ENCODE measurements around the gene KANK3.
"Not testable (repeated sequence)": the region's sequence is repeated elsewhere in the genome, so short reads cannot be mapped to it uniquely, and the experiment has no call there.

The KANK3 gene

DNA sequence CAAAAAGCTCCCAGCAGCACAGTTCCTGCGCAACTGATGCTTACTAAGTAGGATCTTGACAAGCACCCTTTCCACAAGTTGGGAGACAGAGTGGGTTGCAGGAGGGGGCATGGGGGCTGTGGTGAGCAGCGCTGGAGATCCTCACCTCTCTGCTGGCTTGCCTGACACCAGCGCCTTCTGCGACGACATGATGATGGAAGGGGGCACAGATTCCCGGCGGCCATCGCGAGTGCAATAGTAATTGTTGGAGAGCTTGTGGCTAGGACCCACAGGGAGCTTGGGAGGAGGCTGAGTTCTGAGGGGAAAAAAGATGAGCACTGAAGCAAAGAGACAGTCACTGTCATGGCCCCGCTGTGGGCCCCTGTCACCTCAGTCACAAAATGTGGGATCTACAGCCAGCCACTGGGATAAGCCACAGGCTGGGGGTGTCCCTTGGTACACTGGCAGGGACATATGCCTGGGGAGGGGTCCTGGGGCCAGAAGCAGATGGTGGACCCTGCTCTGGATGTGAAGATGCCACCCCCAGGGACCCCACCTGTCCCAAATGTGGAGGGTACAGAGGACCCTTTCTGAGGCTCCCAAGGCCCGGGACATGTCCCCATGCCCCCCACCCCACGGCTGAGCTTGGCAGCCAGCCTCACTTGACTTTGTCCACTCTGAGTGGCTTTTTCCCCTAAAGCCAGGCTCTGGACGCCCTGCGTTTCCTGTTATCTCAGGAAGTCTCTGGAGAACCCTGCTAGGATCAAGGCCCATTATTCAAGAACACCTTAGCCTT, 26.5 kb downstream of the KANK3 start:
- no peak for DNase-seq (ENCODE audit: low spot score)

DNA sequence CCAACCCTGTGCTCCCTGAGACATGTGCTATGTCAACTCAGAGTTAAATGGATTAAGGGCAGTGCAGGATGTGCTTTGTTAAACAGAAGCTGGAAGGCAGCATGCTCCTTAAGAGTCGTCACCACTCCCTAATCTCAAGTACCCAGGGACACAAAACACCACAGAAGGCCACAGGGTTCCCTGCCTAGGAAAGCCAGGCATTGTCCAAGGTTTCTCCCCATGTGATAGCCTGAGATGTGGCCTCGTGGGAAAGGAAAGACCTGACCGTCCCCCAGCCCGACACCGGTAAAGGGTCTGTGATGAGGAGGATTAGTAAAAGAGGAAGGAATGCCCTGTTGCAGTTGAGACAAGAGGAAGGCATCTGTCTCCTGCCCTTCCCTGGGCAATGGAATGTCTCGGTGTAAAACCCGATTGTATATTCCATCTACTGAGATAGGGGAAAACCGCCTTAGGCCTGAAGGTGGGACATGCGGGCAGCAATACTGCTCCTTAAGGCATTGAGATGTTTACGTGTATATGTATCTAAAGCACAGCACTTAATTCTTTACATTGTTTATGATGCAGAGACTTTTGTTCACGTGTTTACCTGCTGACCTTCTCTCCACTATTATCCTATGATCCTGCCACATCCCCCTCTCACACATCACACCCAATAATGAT, 28.0 kb downstream of the KANK3 start:
- DNase-seq (ENCODE audit: low spot score) = not testable (repeated sequence)

DNA sequence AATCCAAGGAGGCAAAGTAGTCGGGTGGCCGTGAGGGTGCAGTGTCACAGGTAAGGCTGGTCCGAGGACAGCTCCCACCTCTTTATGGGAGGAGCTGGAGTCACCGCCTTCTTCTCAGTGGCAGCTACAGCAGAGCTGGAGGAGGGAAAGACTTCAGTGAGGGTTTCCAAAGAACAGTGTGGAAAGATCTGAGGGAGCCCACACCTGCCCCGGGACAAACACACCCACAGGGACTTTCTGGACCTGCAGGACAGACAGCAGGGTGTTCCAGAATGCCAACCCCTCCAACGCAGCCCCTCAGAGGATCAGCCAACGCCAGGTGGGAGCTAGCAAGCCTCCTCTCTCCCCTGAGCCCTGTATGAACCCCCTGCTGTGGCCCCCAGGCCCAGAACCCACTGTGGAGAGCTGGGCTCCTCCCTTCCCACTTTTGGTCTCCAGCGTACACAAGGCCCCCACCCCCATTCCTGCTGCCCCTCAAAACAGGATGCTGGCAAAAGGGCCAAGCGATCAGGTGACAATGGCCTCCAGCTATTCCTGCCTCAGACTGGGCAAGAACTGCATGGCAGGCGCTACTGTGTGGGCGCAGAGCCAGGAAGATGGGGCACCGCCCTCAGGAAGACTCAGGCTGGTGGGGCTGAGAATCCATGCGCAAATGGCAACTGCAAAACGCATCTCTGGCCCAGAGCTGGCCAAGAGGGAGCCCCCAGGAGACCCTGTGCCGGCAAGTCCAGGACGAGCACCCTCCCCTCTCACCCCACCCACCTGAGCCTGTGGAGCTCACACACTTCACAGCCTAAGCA, 31.4 kb downstream of the KANK3 start:
- no peak for DNase-seq (ENCODE audit: low spot score)

DNA sequence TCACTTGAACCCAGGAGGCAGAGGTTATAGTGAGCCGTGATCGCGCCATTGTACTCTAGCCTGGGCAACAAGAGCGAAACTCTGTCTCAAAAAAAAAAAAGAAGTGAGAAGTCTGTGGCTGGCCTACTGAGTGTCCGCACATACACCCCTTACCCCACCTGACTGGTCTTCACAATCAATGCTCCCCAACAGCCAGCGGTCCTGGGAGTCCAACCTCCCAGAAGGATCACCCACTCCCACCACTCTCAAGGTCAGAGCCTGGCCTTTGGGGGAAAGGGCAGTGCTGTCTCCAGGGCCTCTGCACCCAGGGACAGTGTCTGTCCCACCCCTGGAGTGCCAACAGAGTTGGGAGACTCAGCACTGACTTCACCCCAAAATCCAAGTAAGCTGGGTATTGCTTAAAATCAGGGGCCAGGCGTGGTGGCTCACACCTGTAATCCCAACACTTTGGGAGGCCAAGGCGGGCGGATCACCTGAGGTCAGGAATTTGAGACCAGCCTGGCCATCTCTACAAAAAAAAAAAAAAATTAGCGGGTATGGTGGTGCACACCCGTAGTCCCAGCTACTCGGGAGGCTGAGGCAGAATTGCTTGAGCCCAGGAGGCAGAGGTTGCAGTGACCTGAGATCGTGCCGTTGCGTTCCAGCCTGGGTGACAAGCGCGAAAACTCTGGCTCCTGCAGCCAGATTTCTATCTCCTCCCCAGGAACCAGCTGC, 32.6 kb downstream of the KANK3 start:
- no peak for DNase-seq (ENCODE audit: low spot score)

DNA sequence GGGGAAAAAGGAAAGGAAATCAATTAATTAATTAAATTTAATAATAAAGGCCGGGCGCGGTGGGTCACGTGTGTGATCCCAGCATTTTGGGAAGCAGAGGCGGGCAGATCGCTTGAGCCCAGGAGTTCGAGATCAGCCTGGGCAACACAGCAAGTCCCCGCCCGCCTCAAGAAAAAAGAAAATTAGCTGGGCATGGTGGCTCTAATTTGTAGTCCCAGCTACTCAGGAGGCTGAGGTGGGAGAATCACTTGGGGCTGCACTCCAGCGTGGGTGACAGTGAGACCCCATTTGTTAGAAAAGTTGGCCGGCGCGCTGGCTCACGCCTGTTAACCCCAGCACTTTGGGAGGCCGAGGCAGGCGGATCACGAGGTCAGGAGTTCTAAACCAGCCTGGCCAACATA, 34.2 kb downstream of the KANK3 start:
- DNase-seq (ENCODE audit: low spot score) = no peak

DNA sequence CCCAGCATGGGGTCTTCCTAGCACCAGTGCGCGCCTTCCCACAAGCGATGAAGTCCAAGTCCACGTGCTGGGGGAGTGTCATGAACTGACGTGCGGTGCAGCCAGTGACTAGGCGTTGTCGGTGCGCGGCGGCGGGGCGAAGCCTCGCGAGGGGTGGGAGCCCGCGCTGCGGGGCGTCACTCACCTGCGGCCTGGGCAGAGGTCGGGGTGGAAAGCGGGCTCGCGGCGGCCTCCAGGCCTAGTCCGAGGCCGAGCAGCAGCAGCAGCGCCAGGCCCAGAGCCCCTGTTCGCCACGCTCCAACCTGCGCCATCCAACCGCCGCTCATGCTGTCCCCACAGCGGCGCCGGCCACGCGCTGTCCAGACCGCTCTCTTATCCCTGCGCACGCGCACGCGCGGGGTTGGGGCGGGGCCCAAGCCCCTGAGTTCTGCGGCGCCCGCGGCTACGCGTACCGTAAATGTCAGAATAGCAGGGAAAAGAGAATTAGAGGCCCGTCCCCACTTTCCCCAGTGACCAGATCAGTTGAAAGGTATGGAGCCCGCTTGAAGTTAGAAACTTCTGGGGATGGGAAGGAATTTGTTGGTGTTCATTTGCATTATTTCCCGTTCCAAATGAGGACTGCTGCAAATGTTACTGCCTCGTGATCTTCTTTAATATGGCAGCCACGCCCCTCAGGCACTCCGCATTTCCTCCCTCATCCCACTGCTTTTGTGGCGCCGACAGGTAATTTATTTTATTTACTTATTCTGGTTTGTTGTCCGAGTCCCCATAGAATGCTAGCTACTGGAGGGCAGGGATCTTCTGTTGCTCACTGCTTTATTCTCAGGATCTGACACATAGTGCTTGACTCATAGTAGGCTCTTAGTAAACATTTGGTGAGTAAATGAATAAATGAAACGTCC, 34.8 kb downstream of the KANK3 start, which contains the start of gene CD320:
Gene CD320, minus strand, starts transcription at position 394 of the 902 bp plus-strand sequence. Its CDS starts 68 bp downstream, at position 326.
- DNase-seq (ENCODE audit: low spot score) = peak; percentile 92

DNA sequence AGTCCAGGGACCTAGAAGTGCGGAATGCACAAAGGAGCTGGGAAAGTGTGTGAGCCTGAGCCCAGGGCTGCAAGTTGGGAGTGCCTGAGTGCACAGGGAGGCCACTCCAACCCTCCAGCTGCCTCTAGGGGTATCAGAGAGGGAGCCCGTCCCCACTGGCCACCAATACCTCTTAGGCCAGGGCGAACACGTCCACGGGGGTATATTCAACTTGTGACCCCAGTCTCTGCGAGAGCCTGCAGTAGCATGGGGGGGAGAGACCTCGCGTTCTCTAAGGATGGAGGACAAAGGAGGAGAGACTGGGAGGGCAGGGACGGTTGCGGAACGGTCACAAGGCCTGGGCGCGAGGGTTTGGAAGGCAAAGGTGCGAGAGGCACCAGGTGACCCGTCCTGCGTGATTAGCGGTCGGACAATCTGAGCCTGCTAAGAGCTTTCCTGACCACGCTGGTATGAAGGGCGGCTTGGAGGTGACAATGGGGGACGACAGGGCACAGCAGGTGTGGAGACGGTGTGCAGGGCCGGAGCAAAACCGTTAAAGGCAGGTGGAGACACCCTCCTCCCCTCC, 35.6 kb downstream of the KANK3 start:
- no peak for DNase-seq (ENCODE audit: low spot score)

DNA sequence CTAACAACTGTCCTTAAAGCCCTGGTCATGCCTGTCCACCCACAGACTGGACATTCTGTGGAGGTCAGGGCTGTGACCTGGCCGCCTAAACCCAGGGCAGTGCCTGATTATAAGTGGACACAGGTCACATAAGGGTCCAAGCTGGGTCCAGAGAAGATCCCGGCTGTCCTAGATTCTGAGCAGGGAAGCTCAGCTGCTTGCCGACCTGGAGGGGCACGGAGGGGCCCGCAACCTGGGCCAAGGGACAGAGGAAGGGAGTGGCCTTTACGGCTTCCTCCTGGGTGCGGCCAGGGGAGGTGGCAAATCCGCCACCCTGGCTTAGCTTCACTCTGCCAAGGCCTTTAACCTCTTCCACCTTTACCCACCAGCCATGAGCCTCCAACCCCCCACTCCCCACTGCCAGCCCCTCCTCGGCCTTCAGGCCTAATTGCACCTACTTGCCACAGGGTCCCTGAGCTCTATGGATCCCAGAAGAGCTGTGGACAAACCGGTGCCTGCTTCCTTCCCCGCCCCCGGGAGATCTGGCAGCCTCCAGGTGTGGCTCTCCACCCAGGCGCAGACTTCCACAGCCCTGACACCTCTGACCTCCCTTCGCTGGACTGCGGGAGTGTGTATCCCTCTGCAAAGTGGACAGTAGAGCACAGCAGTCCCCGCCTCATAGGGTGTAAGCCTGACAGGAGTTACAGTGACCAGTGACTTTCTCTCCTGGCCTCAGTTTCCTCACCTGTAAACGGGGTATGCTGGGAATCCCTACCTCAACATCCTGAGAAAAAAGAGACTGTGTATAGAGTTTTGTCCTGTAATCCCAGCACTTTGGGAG, 36.6 kb downstream of the KANK3 start:
- no peak for DNase-seq (ENCODE audit: low spot score)

DNA sequence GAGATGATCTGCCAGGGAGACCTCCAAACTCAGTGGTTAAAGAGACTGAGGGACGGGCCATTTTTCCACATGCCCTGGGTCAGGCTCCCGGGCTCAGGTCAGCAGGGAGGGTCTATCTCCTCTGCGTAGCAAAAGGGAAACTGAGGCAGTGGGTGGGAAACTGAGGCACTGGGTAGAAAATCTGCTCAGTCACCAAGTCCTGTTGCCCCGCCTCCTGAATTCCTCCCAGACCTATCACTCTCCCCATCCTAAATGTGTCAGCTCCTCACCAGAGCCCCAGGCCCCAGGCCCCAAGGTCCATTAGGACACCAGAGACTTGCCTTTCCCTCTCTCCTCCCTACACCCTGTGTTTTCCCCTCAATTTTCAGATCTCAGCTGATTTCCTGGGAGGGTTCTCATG, 37.3 kb downstream of the KANK3 start:
- no peak for DNase-seq (ENCODE audit: low spot score)

DNA sequence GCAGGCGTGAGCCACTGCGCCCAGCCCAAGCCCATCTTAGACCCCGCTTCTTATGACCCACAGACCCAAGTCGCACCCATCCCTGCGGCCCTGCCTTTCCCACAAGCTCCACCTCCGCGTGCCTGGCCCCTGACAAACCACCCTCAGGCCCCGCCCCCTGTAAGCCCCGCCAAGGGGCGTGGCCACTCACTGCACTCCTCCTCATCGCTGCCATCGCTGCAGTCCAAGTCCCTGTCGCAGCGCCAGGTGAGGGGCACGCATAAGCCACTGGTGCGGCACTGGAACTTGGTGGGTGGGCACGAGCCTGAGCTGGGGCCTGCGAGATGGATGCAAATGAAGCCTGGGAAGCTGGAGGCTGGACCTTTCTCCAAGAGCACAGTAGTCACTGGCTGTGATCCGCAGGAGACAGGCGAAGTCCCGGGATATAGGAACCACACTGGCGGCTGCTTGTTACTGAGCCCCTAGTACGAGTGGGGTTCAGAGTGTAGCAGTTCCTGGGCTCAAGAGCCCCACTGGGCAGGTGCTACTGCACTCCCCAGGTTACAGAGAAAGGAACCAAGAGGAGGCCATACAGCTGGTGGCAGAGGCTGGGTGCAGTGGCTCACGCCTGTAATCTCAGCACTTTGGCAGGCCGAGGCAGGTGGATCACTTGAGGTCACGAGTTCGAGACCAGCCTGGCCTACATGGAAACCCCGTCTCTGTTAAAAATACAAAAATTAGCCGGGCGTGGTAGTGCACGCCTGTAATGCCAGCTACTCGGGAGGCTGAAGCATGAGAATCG, 38.0 kb downstream of the KANK3 start:
- DNase-seq (ENCODE audit: low spot score) = no peak

DNA sequence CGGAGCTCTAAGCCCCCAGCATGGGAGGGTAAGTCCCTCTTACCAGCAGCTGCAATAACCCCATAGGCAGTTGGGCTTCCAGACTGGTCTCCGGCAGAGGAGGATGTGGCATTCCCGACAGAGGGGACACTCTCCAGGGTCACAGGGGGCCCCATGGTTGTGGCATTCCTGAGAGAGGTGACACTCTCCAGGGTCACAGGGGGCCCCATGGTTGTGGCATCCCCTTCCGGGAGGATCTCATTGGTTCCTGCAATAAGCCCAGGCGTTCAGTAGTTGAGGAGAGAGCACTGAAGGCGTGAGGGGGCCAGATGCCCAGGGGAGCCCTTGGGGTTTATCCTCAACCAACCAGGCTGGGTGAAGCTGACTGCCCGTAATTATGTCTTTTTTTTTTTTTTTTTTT, 40.3 kb downstream of the KANK3 start:
- DNase-seq (ENCODE audit: low spot score) = no peak

DNA sequence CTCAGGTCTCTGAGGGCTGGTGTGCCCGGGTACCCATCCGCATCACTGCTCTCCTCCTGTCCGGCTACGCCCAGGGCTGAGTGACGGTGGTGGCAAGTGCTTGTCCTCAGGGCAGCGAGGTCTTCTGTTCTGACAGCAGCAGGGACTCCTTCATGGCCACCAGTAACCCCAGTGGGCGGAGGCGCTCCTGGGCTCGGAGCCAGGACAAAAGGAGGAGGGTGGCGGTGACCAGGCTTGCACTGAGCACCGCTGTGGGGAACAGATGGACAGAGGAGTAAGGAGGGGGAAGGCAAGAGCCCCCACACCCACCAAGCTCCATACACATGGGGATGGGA, 40.7 kb downstream of the KANK3 start:
- DNase-seq (ENCODE audit: low spot score) = no peak

DNA sequence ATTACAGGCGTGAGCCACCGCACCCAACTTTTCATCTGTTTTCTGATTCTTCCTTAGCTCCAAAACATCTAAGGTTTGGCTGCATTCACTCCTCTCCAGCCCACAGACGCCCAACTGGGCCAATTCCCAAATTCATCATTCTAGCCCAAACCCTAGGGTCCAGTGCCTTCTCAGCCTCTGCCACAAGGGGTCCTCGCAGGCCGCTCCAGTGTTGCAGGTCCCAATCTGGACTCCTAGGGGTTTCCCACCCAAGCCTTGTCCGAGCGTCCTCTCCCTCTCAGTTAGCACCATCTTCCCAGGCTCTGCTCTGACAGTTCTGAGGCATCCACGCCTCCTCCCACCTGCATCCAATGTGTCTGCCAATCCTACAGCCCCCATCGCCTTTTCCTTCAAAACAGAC, 51.7 kb downstream of the KANK3 start:
- not testable (repeated sequence) for DNase-seq (ENCODE audit: low spot score)

DNA sequence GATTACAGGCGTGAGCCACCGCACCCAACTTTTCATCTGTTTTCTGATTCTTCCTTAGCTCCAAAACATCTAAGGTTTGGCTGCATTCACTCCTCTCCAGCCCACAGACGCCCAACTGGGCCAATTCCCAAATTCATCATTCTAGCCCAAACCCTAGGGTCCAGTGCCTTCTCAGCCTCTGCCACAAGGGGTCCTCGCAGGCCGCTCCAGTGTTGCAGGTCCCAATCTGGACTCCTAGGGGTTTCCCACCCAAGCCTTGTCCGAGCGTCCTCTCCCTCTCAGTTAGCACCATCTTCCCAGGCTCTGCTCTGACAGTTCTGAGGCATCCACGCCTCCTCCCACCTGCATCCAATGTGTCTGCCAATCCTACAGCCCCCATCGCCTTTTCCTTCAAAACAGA, 66.6 kb downstream of the KANK3 start:
- not testable (repeated sequence) for DNase-seq (ENCODE audit: low spot score)
